HEK293T (cell line): ENCODE results near the gene ATF6B.
"Not testable (repeated sequence)": the region's sequence is repeated elsewhere in the genome, so short reads cannot be mapped to it uniquely, and the experiment has no call there.

Experiments used
- CTCF ChIA-PET: fragments of 350-600 bp; formaldehyde crosslinking; extraction: SDS; loops from one replicate; lab custom pipeline; 2021; ENCODE audit warnings: antibody characterized with exemption, inconsistent platforms; lab: Yijun Ruan, JAX
- POLR2A ChIA-PET: fragments of 350-600 bp; formaldehyde crosslinking; extraction: SDS; loops from one replicate; lab custom pipeline; 2020; ENCODE audit warnings: antibody characterized with exemption, inconsistent platforms; lab: Yijun Ruan, JAX
- DNase-seq: peaks from one replicate; pipeline ENCODE4 v3.0.0; 2012; ENCODE audit warnings: mixed read lengths; ENCODE audit errors: extremely low spot score
- ARNT ChIP-seq: fragments of 450-650 bp; IDR thresholded peaks from 2 replicates; pipeline ENCODE4 v1.6.1; 2017; ENCODE audit warnings: mild to moderate bottlenecking
- BHLHE40 ChIP-seq: fragments of 450-650 bp; IDR thresholded peaks from 2 replicates; pipeline ENCODE4 v1.6.1; 2016; ENCODE audit warnings: mild to moderate bottlenecking, moderate library complexity, borderline replicate concordance
- CTBP1 ChIP-seq: fragments of 450-650 bp; IDR thresholded peaks from 2 replicates; pipeline ENCODE4 v1.6.1; 2016; ENCODE audit warnings: borderline replicate concordance
- ELF4 ChIP-seq: fragments of 450-650 bp; IDR thresholded peaks from 2 replicates; pipeline ENCODE4 v1.6.1; 2017; ENCODE audit warnings: antibody characterized with exemption
- FOXA1 ChIP-seq: fragments of 450-650 bp; IDR thresholded peaks from 2 replicates; pipeline ENCODE4 v1.6.1; 2016; ENCODE audit warnings: mild to moderate bottlenecking
- FOXK2 ChIP-seq: fragments of 450-650 bp; IDR thresholded peaks from 2 replicates; pipeline ENCODE4 v1.6.1; 2016; ENCODE audit warnings: mild to moderate bottlenecking
- FOXM1 ChIP-seq: fragments of 450-650 bp; IDR thresholded peaks from 2 replicates; pipeline ENCODE4 v1.6.1; 2017; ENCODE audit warnings: mild to moderate bottlenecking, borderline replicate concordance
- HDGF ChIP-seq: fragments of 450-650 bp; IDR thresholded peaks from 2 replicates; pipeline ENCODE4 v1.6.1; 2017; ENCODE audit warnings: antibody characterized with exemption, borderline replicate concordance
- L3MBTL2 ChIP-seq: fragments of 450-650 bp; conservative IDR thresholded peaks from 2 replicates; pipeline ENCODE4 v1.6.1; 2016; ENCODE audit warnings: mild to moderate bottlenecking
- LEF1 ChIP-seq: fragments of 450-650 bp; IDR thresholded peaks from 2 replicates; pipeline ENCODE4 v1.6.1; 2017; ENCODE audit warnings: mild to moderate bottlenecking, borderline replicate concordance
- NFRKB ChIP-seq: fragments of 450-650 bp; IDR thresholded peaks from 2 replicates; pipeline ENCODE4 v1.6.1; 2016; ENCODE audit warnings: mild to moderate bottlenecking, moderate library complexity
- PKNOX1 ChIP-seq: fragments of 450-650 bp; IDR thresholded peaks from 2 replicates; pipeline ENCODE4 v1.6.1; 2016
- SP1 ChIP-seq: fragments of 450-650 bp; IDR thresholded peaks from 2 replicates; pipeline ENCODE4 v1.6.1; 2017
- SUZ12 ChIP-seq: fragments of 450-650 bp; IDR thresholded peaks from 2 replicates; pipeline ENCODE4 v1.6.1; 2016; ENCODE audit warnings: mild to moderate bottlenecking
- TARDBP ChIP-seq: fragments of 450-650 bp; IDR thresholded peaks from 2 replicates; pipeline ENCODE4 v1.6.1; 2016
- ZNF384 ChIP-seq: fragments of 450-650 bp; IDR thresholded peaks from 2 replicates; pipeline ENCODE4 v1.6.1; 2016

The ATF6B gene

DNA sequence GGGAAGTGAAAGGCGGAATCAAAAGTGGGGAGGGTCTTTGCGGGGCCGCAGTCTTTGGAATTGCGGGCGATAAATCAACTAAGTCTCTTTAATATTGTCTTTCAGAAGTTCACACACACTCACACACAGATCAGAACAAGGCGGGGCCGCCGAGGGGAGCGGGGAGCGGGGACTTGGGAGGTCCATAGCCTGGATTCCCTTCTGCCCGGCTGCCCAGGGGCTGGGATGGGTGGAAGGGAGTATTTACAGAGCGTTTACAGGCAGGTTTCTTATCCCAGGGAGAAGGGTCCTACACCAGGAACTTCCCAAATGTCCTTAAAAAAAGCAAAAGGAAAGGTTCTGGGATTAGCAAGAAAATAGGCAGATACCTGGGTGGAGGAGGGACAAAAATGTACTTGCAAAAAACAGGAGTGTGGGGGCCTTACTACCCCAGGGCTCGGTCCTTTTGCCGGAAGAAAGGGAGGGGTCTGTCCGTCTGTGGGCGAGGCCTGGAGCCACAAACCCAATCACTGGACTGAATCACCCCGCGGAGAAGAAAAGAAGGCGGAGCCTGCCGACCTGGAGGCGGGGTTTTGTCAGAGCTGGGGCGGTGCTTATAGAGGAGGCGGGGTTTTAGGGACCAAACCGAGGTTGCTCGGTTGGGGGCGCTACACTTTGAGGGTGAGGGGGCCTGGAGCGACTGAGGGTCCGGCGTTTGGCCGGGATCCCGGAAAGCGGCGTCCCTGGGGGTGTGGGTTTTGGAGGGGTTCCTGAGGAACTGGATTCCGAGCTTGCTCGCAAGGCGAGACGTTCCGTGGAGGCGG, 20.4 kb upstream of the ATF6B start:
- peak; percentile 48 for DNase-seq
- TF ChIP-seq ARNT, result no peak
- TF ChIP-seq ELF4, result no peak
- TF ChIP-seq FOXA1, result no peak
- TF ChIP-seq L3MBTL2, result no peak
- no peak for TF ChIP-seq ZNF384
- TF ChIP-seq HDGF, result no peak
- TF ChIP-seq SP1, result no peak
- no peak for TF ChIP-seq FOXK2
- no peak for TF ChIP-seq PKNOX1
- no peak for TF ChIP-seq TARDBP
- TF ChIP-seq LEF1, result no peak
- TF ChIP-seq NFRKB, result no peak
- TF ChIP-seq FOXM1, result no peak
- no peak for TF ChIP-seq SUZ12
- no peak for TF ChIP-seq CTBP1
- TF ChIP-seq BHLHE40, result no peak
- ChIA-PET POLR2A (interaction anchor here (1.2 kb wide), 1 partner anchor 18 kb away, joined by 5 read pairs; the partner anchor contains the start of gene FKBPL), CTCF (no interaction called here)

GRCh38 chr6:32147401-32148132, 19.5 kb upstream of the ATF6B start:
- POLR2A ChIA-PET, result interaction anchor here (1.2 kb wide), 1 partner anchor 17 kb away, joined by 5 read pairs; the partner anchor contains the start of gene FKBPL
- CTCF ChIA-PET, result no interaction called here
- no peak for DNase-seq
- TF ChIP-seq PKNOX1 (no peak), FOXA1 (no peak), SP1 (no peak), FOXK2 (no peak), CTBP1 (no peak), FOXM1 (no peak), ZNF384 (no peak), TARDBP (no peak), NFRKB (no peak), SUZ12 (no peak), LEF1 (no peak), BHLHE40 (no peak), ELF4 (no peak), L3MBTL2 (no peak), HDGF (no peak), ARNT (no peak)

GRCh38 chr6:32146687-32147086, 18.6 kb upstream of the ATF6B start:
- DNase-seq, result no peak
- ChIA-PET CTCF (no interaction called here), POLR2A (interaction anchor here (1.2 to 1.6 kb wide), 2 partner anchors 17 to 49 kb away, joined by 4 to 11 read pairs; partner anchors contain the start of gene FKBPL)
- TF ChIP-seq FOXK2, result no peak
- TF ChIP-seq L3MBTL2, result no peak
- TF ChIP-seq ZNF384, result no peak
- no peak for TF ChIP-seq CTBP1
- no peak for TF ChIP-seq FOXA1
- no peak for TF ChIP-seq HDGF
- TF ChIP-seq ARNT, result no peak
- TF ChIP-seq LEF1, result no peak
- TF ChIP-seq ELF4, result no peak
- no peak for TF ChIP-seq BHLHE40

- DNase-seq, result no peak
- no peak for TF ChIP-seq TARDBP
- TF ChIP-seq HDGF, result no peak
- no peak for TF ChIP-seq SUZ12
- no peak for TF ChIP-seq ARNT
- TF ChIP-seq ZNF384, result no peak
- TF ChIP-seq FOXA1, result no peak
- no peak for TF ChIP-seq CTBP1
- no peak for TF ChIP-seq SP1
- TF ChIP-seq L3MBTL2, result no peak
- no peak for TF ChIP-seq FOXM1
- TF ChIP-seq NFRKB, result no peak
- no peak for TF ChIP-seq LEF1
- TF ChIP-seq ELF4, result no peak
- no peak for TF ChIP-seq BHLHE40
- TF ChIP-seq PKNOX1, result no peak
- no peak for TF ChIP-seq FOXK2
- POLR2A ChIA-PET, result interaction anchor here (0.8 to 1.6 kb wide), 3 partner anchors 15 to 50 kb away, joined by 3 to 11 read pairs (median 4); partner anchors contain the start of gene FKBPL
- CTCF ChIA-PET, result no interaction called here
Observed at GRCh38 chr6:32146287-32146686, 18.2 kb upstream of the ATF6B start.

GRCh38 chr6:32144238-32144637, 16.2 kb upstream of the ATF6B start:
- DNase-seq, result not testable (repeated sequence)
- CTCF ChIA-PET, result interaction anchor here (2.4 kb wide), 1 partner anchor 26 kb away, joined by 13 read pairs; no protein-coding TSS in a partner anchor
- POLR2A ChIA-PET, result interaction anchor here (1.3 to 1.6 kb wide), 3 partner anchors 14 to 51 kb away, joined by 3 to 8 read pairs (median 3); partner anchors contain the start of genes ATF6B and FKBPL
